ENCODE data around the gene PRORP.

DNA sequence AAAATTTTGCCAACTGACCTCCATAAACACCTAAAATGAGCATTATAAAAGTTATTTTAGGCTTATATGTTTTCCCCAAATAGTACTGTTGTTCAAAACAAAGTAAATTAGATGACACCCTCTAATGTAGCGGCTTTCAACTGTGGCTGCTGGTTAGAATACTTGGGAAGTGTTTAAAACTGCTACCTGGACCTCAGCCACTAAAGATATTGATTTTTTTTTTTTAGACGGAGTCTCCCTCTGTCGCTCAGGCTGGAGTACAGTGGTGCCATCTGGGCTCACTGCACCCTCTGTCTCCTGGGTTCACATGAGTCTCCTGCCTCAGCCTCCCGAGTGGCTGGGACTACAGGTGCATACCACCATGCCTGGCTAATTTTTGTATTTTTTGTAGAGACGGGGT is 16.2 kb downstream of the PRORP start:
- TF ChIP-seq, protein P1, sequence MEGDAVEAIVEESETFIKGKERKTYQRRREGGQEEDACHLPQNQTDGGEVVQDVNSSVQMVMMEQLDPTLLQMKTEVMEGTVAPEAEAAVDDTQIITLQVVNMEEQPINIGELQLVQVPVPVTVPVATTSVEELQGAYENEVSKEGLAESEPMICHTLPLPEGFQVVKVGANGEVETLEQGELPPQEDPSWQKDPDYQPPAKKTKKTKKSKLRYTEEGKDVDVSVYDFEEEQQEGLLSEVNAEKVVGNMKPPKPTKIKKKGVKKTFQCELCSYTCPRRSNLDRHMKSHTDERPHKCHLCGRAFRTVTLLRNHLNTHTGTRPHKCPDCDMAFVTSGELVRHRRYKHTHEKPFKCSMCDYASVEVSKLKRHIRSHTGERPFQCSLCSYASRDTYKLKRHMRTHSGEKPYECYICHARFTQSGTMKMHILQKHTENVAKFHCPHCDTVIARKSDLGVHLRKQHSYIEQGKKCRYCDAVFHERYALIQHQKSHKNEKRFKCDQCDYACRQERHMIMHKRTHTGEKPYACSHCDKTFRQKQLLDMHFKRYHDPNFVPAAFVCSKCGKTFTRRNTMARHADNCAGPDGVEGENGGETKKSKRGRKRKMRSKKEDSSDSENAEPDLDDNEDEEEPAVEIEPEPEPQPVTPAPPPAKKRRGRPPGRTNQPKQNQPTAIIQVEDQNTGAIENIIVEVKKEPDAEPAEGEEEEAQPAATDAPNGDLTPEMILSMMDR (tag by site-specific recombination; IDR thresholded peaks at IDR 0.05): no peak
- TF ChIP-seq ZNF24 (tag by site-specific recombination; IDR thresholded peaks at IDR 0.05) (no peak), SP2 (tag by site-specific recombination; IDR thresholded peaks at IDR 0.05) (no peak), KLF8 (tag by site-specific recombination; IDR thresholded peaks at IDR 0.05) (no peak), ZNF121 (tag by site-specific recombination; IDR thresholded peaks at IDR 0.05) (no peak)
- TF ChIP-seq, protein P2, sequence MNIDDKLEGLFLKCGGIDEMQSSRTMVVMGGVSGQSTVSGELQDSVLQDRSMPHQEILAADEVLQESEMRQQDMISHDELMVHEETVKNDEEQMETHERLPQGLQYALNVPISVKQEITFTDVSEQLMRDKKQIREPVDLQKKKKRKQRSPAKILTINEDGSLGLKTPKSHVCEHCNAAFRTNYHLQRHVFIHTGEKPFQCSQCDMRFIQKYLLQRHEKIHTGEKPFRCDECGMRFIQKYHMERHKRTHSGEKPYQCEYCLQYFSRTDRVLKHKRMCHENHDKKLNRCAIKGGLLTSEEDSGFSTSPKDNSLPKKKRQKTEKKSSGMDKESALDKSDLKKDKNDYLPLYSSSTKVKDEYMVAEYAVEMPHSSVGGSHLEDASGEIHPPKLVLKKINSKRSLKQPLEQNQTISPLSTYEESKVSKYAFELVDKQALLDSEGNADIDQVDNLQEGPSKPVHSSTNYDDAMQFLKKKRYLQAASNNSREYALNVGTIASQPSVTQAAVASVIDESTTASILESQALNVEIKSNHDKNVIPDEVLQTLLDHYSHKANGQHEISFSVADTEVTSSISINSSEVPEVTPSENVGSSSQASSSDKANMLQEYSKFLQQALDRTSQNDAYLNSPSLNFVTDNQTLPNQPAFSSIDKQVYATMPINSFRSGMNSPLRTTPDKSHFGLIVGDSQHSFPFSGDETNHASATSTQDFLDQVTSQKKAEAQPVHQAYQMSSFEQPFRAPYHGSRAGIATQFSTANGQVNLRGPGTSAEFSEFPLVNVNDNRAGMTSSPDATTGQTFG (tag by site-specific recombination; IDR thresholded peaks at IDR 0.05; ENCODE audit: borderline replicate concordance): no peak
- TF ChIP-seq, protein P3, sequence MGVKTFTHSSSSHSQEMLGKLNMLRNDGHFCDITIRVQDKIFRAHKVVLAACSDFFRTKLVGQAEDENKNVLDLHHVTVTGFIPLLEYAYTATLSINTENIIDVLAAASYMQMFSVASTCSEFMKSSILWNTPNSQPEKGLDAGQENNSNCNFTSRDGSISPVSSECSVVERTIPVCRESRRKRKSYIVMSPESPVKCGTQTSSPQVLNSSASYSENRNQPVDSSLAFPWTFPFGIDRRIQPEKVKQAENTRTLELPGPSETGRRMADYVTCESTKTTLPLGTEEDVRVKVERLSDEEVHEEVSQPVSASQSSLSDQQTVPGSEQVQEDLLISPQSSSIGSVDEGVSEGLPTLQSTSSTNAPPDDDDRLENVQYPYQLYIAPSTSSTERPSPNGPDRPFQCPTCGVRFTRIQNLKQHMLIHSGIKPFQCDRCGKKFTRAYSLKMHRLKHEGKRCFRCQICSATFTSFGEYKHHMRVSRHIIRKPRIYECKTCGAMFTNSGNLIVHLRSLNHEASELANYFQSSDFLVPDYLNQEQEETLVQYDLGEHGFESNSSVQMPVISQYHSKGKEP (tag by site-specific recombination; IDR thresholded peaks at IDR 0.05): no peak
